Measurements from ENCODE around the gene VPS45.

VPS45 gene

GRCh38 chr1:150152772-150153456 is 85.3 kb downstream of the VPS45 start:
- no peak overlapping the region for H3K4me3 ChIP-seq (ENCODE audit: low read depth, low read length)
- peaks cover 0 to 56% of the 10 kb centered on the region in 2 experiments; a peak in 2 of 3 replicates for H3K36me3 ChIP-seq (ENCODE audit: control insufficient read depth in 2 of 2, insufficient read depth in 1 of 2, low read length in 2 of 2)

More at GRCh38 chr1:150152772-150153456, 85.3 kb downstream of the VPS45 start:
- POLR2A ChIA-PET: interaction anchor here (1.2 kb wide), 1 partner anchor 10 kb away, joined by 3 read pairs; no protein-coding TSS in a partner anchor
- Histone ChIP-seq H3K9me3 (ENCODE audit: control insufficient read depth, insufficient read depth, low read depth, low read length) (no peaks in the 10 kb centered on the region), H3K4me1 (ENCODE audit: control insufficient read depth, insufficient read depth, low read length) (peaks cover 3% of the 10 kb centered on the region; the same call in 1 of the 2 replicates), H3K27ac (ENCODE audit: extremely low read depth, low read depth, low read length) (no peak overlapping the region)
- TF ChIP-seq ZBTB6 (tag by site-specific recombination; IDR thresholded peaks at IDR 0.05) (0 out of 2 replicates have a peak, but pooled peaks have one; percentile 8), ZFHX2 (tag by site-specific recombination; conservative IDR thresholded peaks at IDR 0.05) (peak; percentile 68), ZNF366 (tag by site-specific recombination; conservative IDR thresholded peaks at IDR 0.05) (peak; percentile 73), ZSCAN5A (tag by site-specific recombination; IDR thresholded peaks at IDR 0.05) (no peak), ZFP37 (tag by site-specific recombination; IDR thresholded peaks at IDR 0.05) (no peak), SCRT1 (tag by site-specific recombination; IDR thresholded peaks at IDR 0.05; ENCODE audit: borderline replicate concordance) (no peak), ZSCAN18 (tag by site-specific recombination; IDR thresholded peaks at IDR 0.05) (no peak), HIC1 (tag by site-specific recombination; IDR thresholded peaks at IDR 0.05) (peak; percentile 62; the same call in 1 of the 2 replicates), ZNF629 (tag by site-specific recombination; IDR thresholded peaks at IDR 0.05) (0 out of 2 replicates have a peak, but pooled peaks have one; percentile 26), ZSCAN4 (tag by site-specific recombination; IDR thresholded peaks at IDR 0.05) (no peak), ZNF148 (tag by site-specific recombination; IDR thresholded peaks at IDR 0.05; ENCODE audit: borderline replicate concordance) (no peak), PATZ1 (tag by site-specific recombination; IDR thresholded peaks at IDR 0.05) (no peak), EGR2 (tag by site-specific recombination; IDR thresholded peaks at IDR 0.05; ENCODE audit: low read depth) (peak; percentile 63)
- CTCF ChIA-PET: interaction anchor here (0.6 to 3.3 kb wide), 3 partner anchors 13 to 590 kb away, joined by 3 to 18 read pairs (median 3); no protein-coding TSS in a partner anchor
